ENCODE measurements around the gene CFDP1.

GRCh38 chr16:75288596-75289120 lies 144.6 kb downstream of the CFDP1 start:
- TF ChIP-seq CTCF (optimal IDR thresholded peaks at IDR 0.05 in 1 of 3, IDR thresholded peaks at IDR 0.05 in 1 of 3, conservative IDR thresholded peaks at IDR 0.05 in 1 of 3; ENCODE audit: extremely low read depth in 1 of 3, insufficient read depth in 2 of 3, low read length in 3 of 3) (no peak), EZH2 (IDR thresholded peaks at IDR 0.05; ENCODE audit: low read length) (no peak)

Data from keratinocyte (primary cell).